Choroid plexus epithelial cell (primary cell): ENCODE results near the gene ATL3.

ENCODE experiments used
- DNase-seq: peaks from one replicate; pipeline ENCODE4 v3.0.0-alpha.2; 2010; ENCODE audit warnings: low read depth
- H3K4me3 ChIP-seq: 2 replicates; pipeline ENCODE4 v1.5.1; 2011; ENCODE audit warnings: low read depth, mild to moderate bottlenecking, control low read depth, low read length, moderate library complexity
- TF ChIP-seq, protein P1 (sequence below): conservative IDR thresholded peaks from 2 replicates; pipeline ENCODE4 v1.5.1; 2011; ENCODE audit warnings: low read depth, mild to moderate bottlenecking, control low read depth, inconsistent platforms, low read length, moderate library complexity

Gene ATL3

GRCh38 chr11:63682066-63683021, 11.2 kb upstream of the ATL3 start:
- DNase-seq: no peak
- TF ChIP-seq, protein P1, sequence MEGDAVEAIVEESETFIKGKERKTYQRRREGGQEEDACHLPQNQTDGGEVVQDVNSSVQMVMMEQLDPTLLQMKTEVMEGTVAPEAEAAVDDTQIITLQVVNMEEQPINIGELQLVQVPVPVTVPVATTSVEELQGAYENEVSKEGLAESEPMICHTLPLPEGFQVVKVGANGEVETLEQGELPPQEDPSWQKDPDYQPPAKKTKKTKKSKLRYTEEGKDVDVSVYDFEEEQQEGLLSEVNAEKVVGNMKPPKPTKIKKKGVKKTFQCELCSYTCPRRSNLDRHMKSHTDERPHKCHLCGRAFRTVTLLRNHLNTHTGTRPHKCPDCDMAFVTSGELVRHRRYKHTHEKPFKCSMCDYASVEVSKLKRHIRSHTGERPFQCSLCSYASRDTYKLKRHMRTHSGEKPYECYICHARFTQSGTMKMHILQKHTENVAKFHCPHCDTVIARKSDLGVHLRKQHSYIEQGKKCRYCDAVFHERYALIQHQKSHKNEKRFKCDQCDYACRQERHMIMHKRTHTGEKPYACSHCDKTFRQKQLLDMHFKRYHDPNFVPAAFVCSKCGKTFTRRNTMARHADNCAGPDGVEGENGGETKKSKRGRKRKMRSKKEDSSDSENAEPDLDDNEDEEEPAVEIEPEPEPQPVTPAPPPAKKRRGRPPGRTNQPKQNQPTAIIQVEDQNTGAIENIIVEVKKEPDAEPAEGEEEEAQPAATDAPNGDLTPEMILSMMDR: no peak
- H3K4me3 ChIP-seq: peak overlapping the region; percentile 92

DNA sequence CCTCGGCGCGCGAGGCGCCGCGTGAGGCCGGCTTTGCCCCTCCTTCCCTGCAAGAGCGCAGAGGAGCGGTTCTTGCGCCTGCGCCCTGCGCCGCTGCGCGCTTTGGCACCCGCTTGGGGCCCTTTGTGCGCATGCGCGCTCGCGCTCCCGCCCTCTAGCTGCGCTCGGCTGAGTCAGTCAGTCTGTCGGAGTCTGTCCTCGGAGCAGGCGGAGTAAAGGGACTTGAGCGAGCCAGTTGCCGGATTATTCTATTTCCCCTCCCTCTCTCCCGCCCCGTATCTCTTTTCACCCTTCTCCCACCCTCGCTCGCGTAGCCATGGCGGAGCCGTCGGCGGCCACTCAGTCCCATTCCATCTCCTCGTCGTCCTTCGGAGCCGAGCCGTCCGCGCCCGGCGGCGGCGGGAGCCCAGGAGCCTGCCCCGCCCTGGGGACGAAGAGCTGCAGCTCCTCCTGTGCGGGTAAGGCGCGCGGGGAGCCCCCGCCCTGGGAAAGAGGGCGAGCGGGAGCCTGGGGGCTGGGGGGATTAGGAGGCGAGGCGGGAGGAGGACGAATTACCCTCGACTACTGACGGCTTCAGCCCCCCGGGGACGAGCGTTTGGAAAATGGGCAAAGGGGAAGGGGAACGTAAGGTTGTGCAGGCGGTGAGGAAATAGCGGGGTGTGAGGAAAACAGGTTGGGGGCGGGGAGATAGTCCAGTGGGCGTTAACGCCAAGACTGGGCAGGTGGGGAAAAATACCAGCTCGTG, 10.3 kb upstream of the ATL3 start, which contains the start of gene RTN3:
Gene RTN3, plus strand, starts transcription at position 180 of the 745 bp plus-strand sequence. Its CDS starts 137 bp downstream, at position 317.
- DNase-seq: peak; percentile 99
- peak within 1 kb of the TSS; percentile 92 for H3K4me3 ChIP-seq
- TF ChIP-seq, protein P1: no peak

- TF ChIP-seq, protein P1: no peak
- no peak for DNase-seq
- H3K4me3 ChIP-seq: peak overlapping the region; percentile 55
These were observed 9.7 kb upstream of the ATL3 start for GRCh38 chr11:63680834-63681320.

DNA sequence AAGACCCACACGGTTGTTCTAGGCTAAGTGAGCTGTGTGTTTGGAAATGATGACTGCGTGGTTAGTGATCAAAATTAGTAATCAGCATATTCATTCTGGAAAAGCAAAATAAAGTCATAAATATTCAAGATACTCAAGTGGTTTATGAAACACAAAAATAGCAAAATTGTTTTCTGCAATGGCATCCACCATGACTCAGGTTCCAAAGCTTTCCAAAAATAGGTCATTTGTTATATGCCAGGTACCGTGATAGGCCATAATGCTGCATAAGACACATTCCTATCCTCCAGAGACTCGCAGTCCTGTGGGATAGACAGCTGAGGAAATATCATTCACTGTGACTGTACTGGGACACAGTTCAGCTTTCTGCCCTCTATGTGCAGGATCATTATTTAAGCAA, 2.4 kb upstream of the ATL3 start:
- DNase-seq: no peak
- TF ChIP-seq, protein P1: no peak
- H3K4me3 ChIP-seq: no peak overlapping the region

DNA sequence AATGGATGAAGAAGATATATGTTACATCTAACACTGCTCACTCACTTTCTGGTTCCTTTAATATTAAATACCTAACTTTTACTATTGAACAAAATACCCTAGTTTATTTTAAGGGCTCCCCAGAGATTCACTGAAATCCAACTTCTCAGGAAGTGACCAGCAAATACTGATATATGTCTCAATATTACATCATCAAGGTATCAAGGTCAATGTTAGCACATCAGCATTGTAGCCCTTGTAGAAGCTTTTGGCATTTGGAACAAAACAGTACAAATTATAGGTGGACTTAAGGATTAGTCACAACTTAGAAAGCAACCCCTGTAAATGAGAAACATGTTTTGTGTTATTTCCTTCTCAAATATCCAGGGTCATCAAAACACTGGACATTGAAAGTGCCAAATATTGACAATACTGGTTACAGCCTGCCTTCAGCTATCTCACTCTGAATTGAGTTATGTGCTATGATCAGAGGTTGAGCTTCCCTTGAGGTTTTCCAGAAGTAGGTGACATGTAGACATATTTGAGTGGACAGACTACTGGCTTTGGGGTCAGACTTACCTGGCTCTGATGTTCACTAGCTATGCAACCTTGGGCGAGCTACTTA, 1.9 kb upstream of the ATL3 start:
- no peak overlapping the region for H3K4me3 ChIP-seq
- DNase-seq: no peak
- TF ChIP-seq, protein P1: no peak

GRCh38 chr11:63672156-63672463, 934 bp upstream of the ATL3 start:
- TF ChIP-seq, protein P1: no peak
- no peak for DNase-seq
- no peak overlapping the region for H3K4me3 ChIP-seq
